ENCODE results near the gene ARRDC4.

GRCh38 chr15:97972366-97972765, 11.9 kb downstream of the ARRDC4 start:
- TF ChIP-seq POLR2A (IDR thresholded peaks at IDR 0.05) (no peak), CTCF (IDR thresholded peaks at IDR 0.05) (no peak)
